Right lobe of liver (tissue), 6 donors: Measurements from ENCODE around the gene FUT1. TPM values are rescaled to one million over a fixed set of nuclear protein-coding genes. Genes with fewer than 3 reads are reported as not detected.

Experiments used
- ATAC-seq, 4 donors: fragments of 200-7000 bp; cut with Tn5 transposase; one replicate each; pipeline ENCODE4 v1.9.1; 2020; ENCODE audit warnings: mild to moderate bottlenecking in 4 of 4, moderate library complexity in 4 of 4
- DNase-seq, 3 donors: peaks; one replicate each; pipeline ENCODE4 v3.0.0-alpha.2; 2020
- H3K27ac ChIP-seq, 3 donors: fragments of 200-600 bp; one replicate each; pipeline ENCODE4 v1.8.0; 2022
- H3K27me3 ChIP-seq, 2 donors: fragments of 200-600 bp; one replicate each; pipeline ENCODE4 v1.8.0; 2022
- H3K36me3 ChIP-seq, 4 donors: fragments of 200-600 bp; sonication (generic) in 1 of 4; one replicate each; pipeline versions ENCODE4 v1.5.1 to v1.8.0; 2017 to 2022; ENCODE audit warnings: control low read depth in 1 of 4
- H3K4me1 ChIP-seq, 4 donors: fragments of 200-600 bp; sonication (generic) in 1 of 4; one replicate each; pipeline versions ENCODE4 v1.5.1 to v1.8.0; 2017 to 2022; ENCODE audit warnings: control low read depth in 1 of 4
- H3K4me3 ChIP-seq, 3 donors: fragments of 200-600 bp; one replicate each; pipeline ENCODE4 v1.8.0; 2022
- H3K9me3 ChIP-seq, 4 donors: fragments of 200-600 bp; sonication (generic) in 1 of 4; one replicate each; pipeline versions ENCODE4 v1.5.1 to v1.8.0; 2017 to 2022; ENCODE audit warnings: control low read depth in 1 of 4
- CTCF ChIP-seq, 4 donors: fragments of 200-600 bp in 3 of 4; fragments of 450-650 bp in 1 of 4; IDR thresholded peaks; one replicate each; pipeline versions ENCODE4 v1.5.1 to v1.8.0; 2016 to 2022; ENCODE audit warnings: antibody characterized with exemption in 4 of 4, mild to moderate bottlenecking in 2 of 4
- POLR2A ChIP-seq: fragments of 450-650 bp; IDR thresholded peaks from one replicate; pipeline ENCODE4 v1.6.1; 2017; ENCODE audit warnings: antibody characterized with exemption, mild to moderate bottlenecking
- WGBS: methylation state at CpG from one replicate; pipeline ENCODE4 v1.1.6; 2018; ENCODE audit warnings: low coverage, low lambda C conversion rate; ENCODE audit not compliant: insufficient coverage; ENCODE audit errors: missing lambda C conversion rate; 5-methylcytosine and 5-hydroxymethylcytosine counted together
- intact Hi-C, 2 donors: fragments of 100-400 bp; cut with DNase I; formaldehyde crosslinking; loops; one replicate each; pipeline versions ENCODE4 v1.11.2 to v1.14.1; 2022
- total RNA-seq, 6 experiments: library from RNA; depleted of rRNA in 2 of 6; stranded (reverse); fragments of >200 nt in 2 of 6; fragmentation: NEBNext Ultra II Directional in 3 of 6; extraction: Animal tissue kit (Norgen Biotek cat#: 25700) in 3 of 6; gene quantifications; one replicate each; pipeline versions ENCODE4 v1.1.0 to v1.2.4, GENCODE V29; 2016 to 2023
- donor health status: DM: no; HTN: yes; CAD: no.
- donor health status: DM: no; HTN: no; CAD: no.
- donor health status: DM: no; HTN: no; CAD: no.
- donor health status: DM: no; HTN: yes; CAD: no.
- donor health status: DM: no; HTN: yes; CAD: no.

Gene FUT1
- total RNA-seq, 6 experiments from 2014 or later = 0.22 to 1.9 (median 0.93) TPM

- no peaks in the 10 kb centered on the region for H3K27me3 ChIP-seq
- no peak for TF ChIP-seq CTCF (IDR thresholded peaks at IDR 0.05)
- intact Hi-C loops = loop anchor here in 1 of 2 donors (10.0 kb wide), 1 partner anchor 63 kb away; the partner anchor contains the start of gene NTN5
- ATAC-seq (no peak), DNase-seq (peak in 1 of 3 donors; percentile 50)
- no peaks in the 10 kb centered on the region for H3K9me3 ChIP-seq
- 72% methylated on average over 12 of the region's 22 CpGs for whole genome bisulfite sequencing
- H3K4me1 ChIP-seq = peaks cover 0 to 5% (median 0%) of the 10 kb centered on the region in 4 donors
- H3K4me3 ChIP-seq = no peak overlapping the region
- no peak overlapping the region for H3K27ac ChIP-seq
- H3K36me3 ChIP-seq = no peaks in the 10 kb centered on the region
Measured at GRCh38 chr19:48737360-48737998, 15.0 kb downstream of the FUT1 start.

GRCh38 chr19:48735031-48735615 is 17.3 kb downstream of the FUT1 start:
- Histone ChIP-seq H3K4me1 (peaks cover 0 to 5% (median 0%) of the 10 kb centered on the region in 4 donors), H3K27ac (no peak overlapping the region), H3K27me3 (no peaks in the 10 kb centered on the region), H3K9me3 (no peaks in the 10 kb centered on the region), H3K4me3 (no peak overlapping the region), H3K36me3 (no peaks in the 10 kb centered on the region)
- TF ChIP-seq POLR2A (no peak), CTCF (IDR thresholded peaks at IDR 0.05) (peak in 1 of 4 donors; percentile 25)
- 35% methylated on average over 5 of the region's 38 CpGs for WGBS
- intact Hi-C loops = loop anchor here in 1 of 2 donors (10.0 kb wide), 1 partner anchor 60 kb away; the partner anchor contains the start of gene NTN5
- DNase-seq (no peak), ATAC-seq (no peak)

GRCh38 chr19:48734625-48735024 is 17.8 kb downstream of the FUT1 start:
- 95% methylated on average over 8 of the region's 9 CpGs for WGBS
- DNase-seq (no peak), ATAC-seq (no peak)
- Histone ChIP-seq H3K9me3 (no peaks in the 10 kb centered on the region), H3K27ac (no peak overlapping the region), H3K4me3 (no peak overlapping the region), H3K27me3 (no peaks in the 10 kb centered on the region), H3K36me3 (no peaks in the 10 kb centered on the region), H3K4me1 (peaks cover 0 to 5% (median 0%) of the 10 kb centered on the region in 4 donors)
- intact Hi-C loops = loop anchor here in 1 of 2 donors (10.0 kb wide), 1 partner anchor 60 kb away; the partner anchor contains the start of gene NTN5
- TF ChIP-seq POLR2A = no peak
- no peak for TF ChIP-seq CTCF (IDR thresholded peaks at IDR 0.05)

- WGBS = 79% methylated on average over 4 of the region's 4 CpGs
- no peaks in the 10 kb centered on the region for H3K9me3 ChIP-seq
- DNase-seq (no peak), ATAC-seq (no peak)
- H3K36me3 ChIP-seq = no peaks in the 10 kb centered on the region
- H3K27ac ChIP-seq = no peak overlapping the region
- no peak overlapping the region for H3K4me3 ChIP-seq
- H3K4me1 ChIP-seq = no peaks in the 10 kb centered on the region
- TF ChIP-seq CTCF (IDR thresholded peaks at IDR 0.05) (no peak), POLR2A (no peak)
- no peaks in the 10 kb centered on the region for H3K27me3 ChIP-seq
- intact Hi-C loops = loop anchor here in 1 of 2 donors (10.0 kb wide), 1 partner anchor 57 kb away; the partner anchor contains the start of gene NTN5
Measured at GRCh38 chr19:48731452-48731851, 21.0 kb downstream of the FUT1 start.
